H1 (cell line): ENCODE measurements around the gene PRCD. TPM values are rescaled to one million over a fixed set of nuclear protein-coding genes. Genes with fewer than 3 reads are reported as not detected.

Experiments
- CTCF ChIA-PET: fragments of 300-600 bp; sonication (Branson Sonifier 250); formaldehyde crosslinking; loops from one replicate; lab custom pipeline; 2021; ENCODE audit not compliant: partially characterized antibody; lab: Charles Lee
- POLR2A ChIA-PET: fragments of 300-600 bp; sonication (Branson Sonifier 250); formaldehyde crosslinking; loops from one replicate; lab custom pipeline; 2021; ENCODE audit warnings: inconsistent platforms; ENCODE audit not compliant: partially characterized antibody; lab: Charles Lee
- DNase-seq, 2 experiments: peaks; one replicate each; pipeline versions ENCODE4 v3.0.0 to v3.0.0-alpha.2; 2010 to 2022; ENCODE audit warnings: low spot score in 2 of 2, low read depth in 1 of 2, mixed read lengths in 1 of 2
- FAIRE-seq: peaks from 2 replicates; lab custom pipeline; 2011; peaks lifted over from hg19 to GRCh38; lab: Jason Lieb, UNC
- H2AFZ ChIP-seq: 2 replicates; pipeline ENCODE4 v1.8.1; 2012; ENCODE audit warnings: low read length, inconsistent platforms
- H2AK5ac ChIP-seq: 2 replicates; pipeline ENCODE4 v1.6.1; 2013; ENCODE audit warnings: low read depth, low read length
- H2BK120ac ChIP-seq: replicated peaks from 2 replicates; pipeline ENCODE3; 2013; ENCODE audit warnings: low read depth, low read length, inconsistent platforms
- H2BK12ac ChIP-seq: 2 replicates; pipeline ENCODE4 v1.6.1; 2013; ENCODE audit warnings: low read depth, low read length
- H2BK15ac ChIP-seq: 2 replicates; pipeline ENCODE4 v1.6.1; 2013; ENCODE audit warnings: low read length
- H2BK20ac ChIP-seq: 2 replicates; pipeline ENCODE4 v1.6.1; 2013; ENCODE audit warnings: low read length
- H2BK5ac ChIP-seq: 2 replicates; pipeline ENCODE4 v1.6.1; 2013; ENCODE audit warnings: low read depth, low read length
- H3K14ac ChIP-seq: 2 replicates; pipeline ENCODE4 v1.6.1; 2013; ENCODE audit warnings: inconsistent platforms; ENCODE audit not compliant: insufficient read length
- H3K18ac ChIP-seq: 2 replicates; pipeline ENCODE4 v1.6.1; 2013; ENCODE audit warnings: low read length; ENCODE audit errors: extremely low read depth
- H3K23ac ChIP-seq: 2 replicates; pipeline ENCODE4 v1.6.1; 2013; ENCODE audit warnings: inconsistent platforms; ENCODE audit not compliant: insufficient read length
- H3K23me2 ChIP-seq: 2 replicates; pipeline ENCODE4 v1.6.1; 2013; ENCODE audit warnings: low read depth, low read length
- H3K27ac ChIP-seq: 2 replicates; pipeline ENCODE4 v1.6.1; 2011; ENCODE audit warnings: low read depth, low read length, inconsistent platforms
- H3K27me3 ChIP-seq, 4 experiments: replicated peaks in 1 of 4; 1 replicate in 1 of 4; 2 replicates in 3 of 4; pipeline versions ENCODE4 v1.6.1 to v1.8.1; 2011 to 2013; ENCODE audit warnings: low read length in 3 of 4, mild to moderate bottlenecking in 3 of 4, inconsistent platforms in 2 of 4, mixed read lengths in 2 of 4, moderate library complexity in 1 of 4; ENCODE audit not compliant: control insufficient read depth in 3 of 4, insufficient read depth in 3 of 4; ENCODE audit errors: extremely low read depth in 1 of 4
- H3K36me3 ChIP-seq, 4 experiments: 2 replicates each; pipeline versions ENCODE4 v1.6.1 to v1.8.1; 2011 to 2013; ENCODE audit warnings: mild to moderate bottlenecking in 4 of 4, low read length in 3 of 4, moderate library complexity in 2 of 4, control low read depth in 1 of 4, inconsistent platforms in 1 of 4; ENCODE audit not compliant: insufficient read depth in 4 of 4, control insufficient read depth in 2 of 4
- H3K4ac ChIP-seq: replicated peaks from 2 replicates; pipeline ENCODE3; 2013; ENCODE audit warnings: low read length, low read depth, mixed read lengths, inconsistent platforms; ENCODE audit not compliant: insufficient read length
- H3K4me1 ChIP-seq, 4 experiments: replicated peaks in 1 of 4; 1 replicate in 1 of 4; 2 replicates in 3 of 4; pipeline versions ENCODE4 v1.6.1 to v1.8.1; 2011 to 2013; ENCODE audit warnings: low read length in 3 of 4, inconsistent platforms in 2 of 4, mixed read lengths in 1 of 4; ENCODE audit not compliant: insufficient read depth in 4 of 4, control insufficient read depth in 3 of 4
- H3K4me2 ChIP-seq, 2 experiments: 2 replicates each; pipeline versions ENCODE4 v1.6.1 to v1.8.1; 2011 to 2013; ENCODE audit warnings: low read depth in 2 of 2, low read length in 2 of 2, control low read depth in 1 of 2, inconsistent platforms in 1 of 2, mild to moderate bottlenecking in 1 of 2; ENCODE audit not compliant: insufficient read depth in 1 of 2
- H3K4me3 ChIP-seq, 4 experiments: fragments of 200-600, 300-600 bp in 1 of 4; sonication (generic), shearing (Covaris generic), sonication (Bioruptor Twin) in 1 of 4; 2 replicates each; pipeline versions ENCODE4 v1.5.1 to v1.8.1; 2011 to 2016; ENCODE audit warnings: low read length in 4 of 4, low read depth in 3 of 4, control low read depth in 2 of 4, inconsistent platforms in 2 of 4, mild to moderate bottlenecking in 2 of 4, mixed read lengths in 1 of 4, moderate library complexity in 1 of 4; ENCODE audit not compliant: insufficient read depth in 2 of 4; ENCODE audit errors: extremely low read depth in 1 of 4
- H3K56ac ChIP-seq: replicated peaks from 2 replicates; pipeline ENCODE3; 2013; ENCODE audit warnings: low read depth, mild to moderate bottlenecking, mixed read lengths, low read length, inconsistent platforms; ENCODE audit not compliant: insufficient read length
- H3K79me1 ChIP-seq: 2 replicates; pipeline ENCODE4 v1.6.1; 2013; ENCODE audit warnings: low read depth, low read length, control low read depth
- H3K79me2 ChIP-seq, 2 experiments: 2 replicates each; pipeline versions ENCODE4 v1.6.1 to v1.8.1; 2012 to 2013; ENCODE audit warnings: low read length in 2 of 2, mild to moderate bottlenecking in 2 of 2, inconsistent platforms in 1 of 2; ENCODE audit not compliant: insufficient read depth in 2 of 2, control insufficient read depth in 1 of 2
- H3K9ac ChIP-seq, 4 experiments: replicated peaks in 1 of 4; 1 replicate in 1 of 4; 2 replicates in 3 of 4; pipeline versions ENCODE4 v1.6.1 to v1.8.1; 2011 to 2013; ENCODE audit warnings: low read depth in 3 of 4, low read length in 3 of 4, control low read depth in 2 of 4, mild to moderate bottlenecking in 2 of 4, moderate library complexity in 2 of 4, inconsistent platforms in 1 of 4; ENCODE audit errors: extremely low read depth in 1 of 4
- H3K9me3 ChIP-seq, 2 experiments: 2 replicates each; pipeline versions ENCODE4 v1.6.1 to v1.8.1; 2012 to 2013; ENCODE audit warnings: mild to moderate bottlenecking in 2 of 2, moderate library complexity in 2 of 2, control low read depth in 1 of 2, inconsistent platforms in 1 of 2, low read depth in 1 of 2, low read length in 1 of 2, mixed read lengths in 1 of 2; ENCODE audit not compliant: insufficient read depth in 2 of 2
- H4K20me1 ChIP-seq, 2 experiments: replicated peaks in 1 of 2; 2 replicates each; pipeline versions ENCODE3 to v1.8.1; 2011 to 2013; ENCODE audit warnings: inconsistent platforms in 2 of 2, low read length in 2 of 2, mild to moderate bottlenecking in 1 of 2; ENCODE audit not compliant: insufficient read depth in 2 of 2, control insufficient read depth in 1 of 2
- H4K5ac ChIP-seq: 2 replicates; pipeline ENCODE4 v1.6.1; 2013; ENCODE audit warnings: low read length, low read depth, mixed read lengths, inconsistent platforms; ENCODE audit not compliant: insufficient read length
- H4K8ac ChIP-seq: 2 replicates; pipeline ENCODE4 v1.8.0; 2013; ENCODE audit warnings: mild to moderate bottlenecking, moderate library complexity, low read length, inconsistent platforms; ENCODE audit not compliant: insufficient read depth; ENCODE audit errors: extremely low read depth
- H4K91ac ChIP-seq: replicated peaks from 2 replicates; pipeline ENCODE3; 2013; ENCODE audit warnings: low read length, mixed read lengths, inconsistent platforms; ENCODE audit not compliant: insufficient read length
- ASH2L ChIP-seq: fragments of 200-600, 300-600 bp; sonication (generic); IDR thresholded peaks from one replicate; pipeline ENCODE4 v1.7.1; 2017; ENCODE audit warnings: low read length
- KDM5A ChIP-seq: fragments of 200-600 bp; IDR thresholded peaks from 2 replicates; pipeline ENCODE4 v1.7.1; 2012; ENCODE audit warnings: mild to moderate bottlenecking, low read length, inconsistent platforms, mixed read lengths
- TBP ChIP-seq: IDR thresholded peaks from 2 replicates; pipeline ENCODE4 v1.6.1; 2011; ENCODE audit warnings: low read depth, low read length, improper control_type of control experiment
- WGBS, 2 experiments: shearing (Covaris generic) in 1 of 2; methylation state at CpG; one replicate each; pipeline versions ENCODE4 v1.1.6 to v1.1.7; 2013 to 2015; ENCODE audit warnings: low lambda C conversion rate in 2 of 2, mixed read lengths in 2 of 2, inconsistent platforms in 1 of 2, low coverage in 1 of 2, missing lambda C conversion rate in 1 of 2; ENCODE audit not compliant: insufficient replicate concordance in 2 of 2, insufficient coverage in 1 of 2, insufficient read length in 1 of 2; ENCODE audit errors: extremely low coverage in 1 of 2, missing lambda C conversion rate in 1 of 2; 5-methylcytosine and 5-hydroxymethylcytosine counted together
- polyA plus RNA-seq, 7 experiments: library from polyadenylated mRNA; depleted of rRNA in 3 of 7; stranded (reverse) in 5 of 7; unstranded in 2 of 7; fragments of >200 nt in 5 of 7; fragments of 200-250 nt in 2 of 7; gene quantifications; 1 replicate in 5 of 7; 2 replicates in 1 of 7; 4 replicates in 1 of 7; pipeline versions ENCODE4 v1.2.1 to v1.2.3, GENCODE V29; 2011 to 2013; ENCODE audit warnings: missing spikeins in 2 of 7, mixed read lengths in 2 of 7
- total RNA-seq: library from RNA; stranded (reverse); fragmentation: NEBNext Ultra II Directional; extraction: Animal tissue kit (Norgen Biotek cat#: 25700); gene quantifications from 2 replicates; pipeline ENCODE4 v1.2.1, GENCODE V29; 2021

The PRCD gene
- total and polyA plus RNA-seq, 2 of the 8 experiments (the other 6 are each of a cell fraction or from before 2014, with no cell fraction given): 0.77 to 2.1 TPM

- WGBS, 2 experiments: 75% methylated on average over 5 of the region's 5 CpGs; no CpG with 5 or more reads in 1 of the 2 experiments
- Histone ChIP-seq H3K4me3 (peak overlapping the region in 1 of 4 experiments; percentile 34; a peak in 1 of 8 replicates), H4K20me1 (peaks cover 4 to 25% of the 10 kb centered on the region in 2 experiments), H3K36me3 (no peaks in the 10 kb centered on the region), H3K4me2 (peak overlapping the region in 1 of 2 experiments; percentile 81; a peak in 2 of 4 replicates), H2BK5ac (no peak overlapping the region), H2BK15ac (0 out of 2 replicates have a peak overlapping the region, but pooled peaks have one; percentile 61), H3K27me3 (no peaks in the 10 kb centered on the region), H2BK120ac (no peak overlapping the region), H3K4ac (no peak overlapping the region), H3K79me1 (peaks cover 12% of the 10 kb centered on the region), H2AK5ac (no peak overlapping the region), H3K79me2 (peaks cover 0 to 6% of the 10 kb centered on the region in 2 experiments; a peak in 2 of 4 replicates), H3K23me2 (peaks cover 7% of the 10 kb centered on the region; the same call in 1 of the 2 replicates), H2BK12ac (peak overlapping the region; percentile 27; the same call in 1 of the 2 replicates), H3K56ac (no peak overlapping the region), H3K27ac (no peak overlapping the region), H3K23ac (no peak overlapping the region), H2BK20ac (no peak overlapping the region), H3K9ac (peak overlapping the region in 1 of 4 experiments; percentile 24; a peak in 1 of 7 replicates), H3K4me1 (peaks cover 11 to 39% (median 34%) of the 10 kb centered on the region in 4 experiments), H4K8ac (no peak overlapping the region), H3K9me3 (no peaks in the 10 kb centered on the region), H3K18ac (no peak overlapping the region), H3K14ac (no peak overlapping the region), H4K5ac (no peak overlapping the region), H4K91ac (no peak overlapping the region), H2AFZ (no peak overlapping the region)
- FAIRE-seq (no peak), DNase-seq (no peak)
- CTCF ChIA-PET: interaction anchor here (0.9 to 20.2 kb wide), 9 partner anchors 8 to 101 kb away, joined by 3 to 446 read pairs (median 9); partner anchors contain the start of gene AANAT
- TF ChIP-seq KDM5A (no peak), TBP (no peak), ASH2L (no peak)
- POLR2A ChIA-PET: interaction anchor here (0.5 to 3.8 kb wide), 9 partner anchors 10 to 112 kb away, joined by 3 to 15 read pairs (median 3); partner anchors contain the start of gene PRCD
Measured at GRCh38 chr17:76499267-76499667, 40.6 kb upstream of the PRCD start.
